ENCODE measurements around the gene EFHC2. TPM values are rescaled to one million over a fixed set of nuclear protein-coding genes. Genes with fewer than 3 reads are reported as not detected.

Gene EFHC2
- total and polyA plus RNA-seq, 10 of the 15 experiments (the other 5 are each of a cell fraction or from before 2014, with no cell fraction given): 0.56 TPM; not detected in 9

DNA sequence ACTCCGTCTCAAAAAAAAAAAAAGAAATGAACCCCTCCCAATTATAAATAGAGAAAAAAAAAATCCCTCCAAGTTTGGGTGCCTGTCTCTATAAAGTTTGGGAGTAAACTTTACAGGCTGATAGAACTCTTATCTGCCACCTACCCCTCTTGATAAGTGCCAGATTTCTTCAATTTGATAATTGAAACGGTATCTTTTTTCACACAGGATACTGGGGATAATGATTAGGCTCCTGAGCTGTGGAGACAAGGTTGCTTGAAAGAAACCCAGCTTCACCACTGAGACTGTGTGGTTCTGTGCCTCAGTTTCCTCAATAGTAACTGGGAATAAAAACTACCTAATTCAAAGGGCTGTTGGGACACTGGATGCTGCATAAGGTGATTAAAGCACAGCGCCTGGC, 606 bp downstream of the EFHC2 start:
- SMC1A ChIA-PET (ENCODE audit: uncharacterized antibody, unreplicated experiment): no interaction called here
- Histone ChIP-seq H3K9me3 (replicated peaks; ENCODE audit: control insufficient read depth, insufficient read depth, low read length) (no peaks in the 10 kb centered on the region), H3K36me3 (ENCODE audit: control insufficient read depth in 2 of 2, insufficient read depth in 2 of 2, low read length in 1 of 2) (no peaks in the 10 kb centered on the region), H3K27me3 (replicated peaks in 1 of 2; ENCODE audit: control insufficient read depth in 2 of 2, insufficient read depth in 2 of 2, low read length in 1 of 2) (no peaks in the 10 kb centered on the region), H3K79me2 (ENCODE audit: control insufficient read depth, insufficient read depth, low read length) (no peaks in the 10 kb centered on the region), H3K4me3 (no peak overlapping the region), H2AFZ (ENCODE audit: control insufficient read depth, low read depth, low read length) (no peak overlapping the region), H4K20me1 (ENCODE audit: control insufficient read depth, insufficient read depth) (no peaks in the 10 kb centered on the region), H3K9ac (ENCODE audit: control insufficient read depth, insufficient read depth, low read length) (no peak overlapping the region), H3K27ac (ENCODE audit: control insufficient read depth, insufficient read depth) (no peak overlapping the region), H3K4me1 (ENCODE audit: control insufficient read depth, insufficient read depth, low read length) (no peaks in the 10 kb centered on the region), H3K4me2 (ENCODE audit: control insufficient read depth, insufficient read depth) (no peak overlapping the region)
- 50% methylated on average over 2 of the region's 3 CpGs for WGBS (ENCODE audit: insufficient coverage, insufficient replicate concordance, low lambda C conversion rate, missing lambda C conversion rate)
- intact Hi-C loops (cut with micrococcal nuclease; ENCODE audit: unreplicated experiment) (no loop called here), in situ Hi-C loops (cut with MboI) (no loop called here)
- DNase-seq (ENCODE audit: low read depth, low spot score) (no peak), FAIRE-seq (no peak), ATAC-seq (no peak)
- TF ChIP-seq, protein P1, sequence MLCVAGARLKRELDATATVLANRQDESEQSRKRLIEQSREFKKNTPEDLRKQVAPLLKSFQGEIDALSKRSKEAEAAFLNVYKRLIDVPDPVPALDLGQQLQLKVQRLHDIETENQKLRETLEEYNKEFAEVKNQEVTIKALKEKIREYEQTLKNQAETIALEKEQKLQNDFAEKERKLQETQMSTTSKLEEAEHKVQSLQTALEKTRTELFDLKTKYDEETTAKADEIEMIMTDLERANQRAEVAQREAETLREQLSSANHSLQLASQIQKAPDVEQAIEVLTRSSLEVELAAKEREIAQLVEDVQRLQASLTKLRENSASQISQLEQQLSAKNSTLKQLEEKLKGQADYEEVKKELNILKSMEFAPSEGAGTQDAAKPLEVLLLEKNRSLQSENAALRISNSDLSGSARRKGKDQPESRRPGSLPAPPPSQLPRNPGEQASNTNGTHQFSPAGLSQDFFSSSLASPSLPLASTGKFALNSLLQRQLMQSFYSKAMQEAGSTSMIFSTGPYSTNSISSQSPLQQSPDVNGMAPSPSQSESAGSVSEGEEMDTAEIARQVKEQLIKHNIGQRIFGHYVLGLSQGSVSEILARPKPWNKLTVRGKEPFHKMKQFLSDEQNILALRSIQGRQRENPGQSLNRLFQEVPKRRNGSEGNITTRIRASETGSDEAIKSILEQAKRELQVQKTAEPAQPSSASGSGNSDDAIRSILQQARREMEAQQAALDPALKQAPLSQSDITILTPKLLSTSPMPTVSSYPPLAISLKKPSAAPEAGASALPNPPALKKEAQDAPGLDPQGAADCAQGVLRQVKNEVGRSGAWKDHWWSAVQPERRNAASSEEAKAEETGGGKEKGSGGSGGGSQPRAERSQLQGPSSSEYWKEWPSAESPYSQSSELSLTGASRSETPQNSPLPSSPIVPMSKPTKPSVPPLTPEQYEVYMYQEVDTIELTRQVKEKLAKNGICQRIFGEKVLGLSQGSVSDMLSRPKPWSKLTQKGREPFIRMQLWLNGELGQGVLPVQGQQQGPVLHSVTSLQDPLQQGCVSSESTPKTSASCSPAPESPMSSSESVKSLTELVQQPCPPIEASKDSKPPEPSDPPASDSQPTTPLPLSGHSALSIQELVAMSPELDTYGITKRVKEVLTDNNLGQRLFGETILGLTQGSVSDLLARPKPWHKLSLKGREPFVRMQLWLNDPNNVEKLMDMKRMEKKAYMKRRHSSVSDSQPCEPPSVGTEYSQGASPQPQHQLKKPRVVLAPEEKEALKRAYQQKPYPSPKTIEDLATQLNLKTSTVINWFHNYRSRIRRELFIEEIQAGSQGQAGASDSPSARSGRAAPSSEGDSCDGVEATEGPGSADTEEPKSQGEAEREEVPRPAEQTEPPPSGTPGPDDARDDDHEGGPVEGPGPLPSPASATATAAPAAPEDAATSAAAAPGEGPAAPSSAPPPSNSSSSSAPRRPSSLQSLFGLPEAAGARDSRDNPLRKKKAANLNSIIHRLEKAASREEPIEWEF (IDR thresholded peaks at IDR 0.05; ENCODE audit: insufficient replicate concordance, low read depth, low read length): no peak
- TF ChIP-seq SP1 (IDR thresholded peaks at IDR 0.05; ENCODE audit: low read depth, low read length) (no peak), KLF5 (IDR thresholded peaks at IDR 0.05; ENCODE audit: partially characterized antibody) (no peak), MTA2 (IDR thresholded peaks at IDR 0.05; ENCODE audit: low read depth) (no peak), TAF1 (IDR thresholded peaks at IDR 0.05; ENCODE audit: borderline replicate concordance, low read depth, low read length) (no peak), SPI1 (IDR thresholded peaks at IDR 0.05; ENCODE audit: borderline replicate concordance, insufficient read depth, low read depth, low read length) (no peak), NR2C1 (IDR thresholded peaks at IDR 0.05) (no peak), BHLHE40 (IDR thresholded peaks at IDR 0.05; ENCODE audit: borderline replicate concordance in 1 of 2, low read depth in 2 of 2, low read length in 1 of 2) (no peak), POLR2AphosphoS2 (IDR thresholded peaks at IDR 0.05; ENCODE audit: low read depth, low read length) (no peak), ZSCAN29 (IDR thresholded peaks at IDR 0.05) (no peak), RBBP5 (conservative IDR thresholded peaks at IDR 0.05) (no peak), JUNB (IDR thresholded peaks at IDR 0.05) (no peak)
- TF ChIP-seq, protein P2, sequence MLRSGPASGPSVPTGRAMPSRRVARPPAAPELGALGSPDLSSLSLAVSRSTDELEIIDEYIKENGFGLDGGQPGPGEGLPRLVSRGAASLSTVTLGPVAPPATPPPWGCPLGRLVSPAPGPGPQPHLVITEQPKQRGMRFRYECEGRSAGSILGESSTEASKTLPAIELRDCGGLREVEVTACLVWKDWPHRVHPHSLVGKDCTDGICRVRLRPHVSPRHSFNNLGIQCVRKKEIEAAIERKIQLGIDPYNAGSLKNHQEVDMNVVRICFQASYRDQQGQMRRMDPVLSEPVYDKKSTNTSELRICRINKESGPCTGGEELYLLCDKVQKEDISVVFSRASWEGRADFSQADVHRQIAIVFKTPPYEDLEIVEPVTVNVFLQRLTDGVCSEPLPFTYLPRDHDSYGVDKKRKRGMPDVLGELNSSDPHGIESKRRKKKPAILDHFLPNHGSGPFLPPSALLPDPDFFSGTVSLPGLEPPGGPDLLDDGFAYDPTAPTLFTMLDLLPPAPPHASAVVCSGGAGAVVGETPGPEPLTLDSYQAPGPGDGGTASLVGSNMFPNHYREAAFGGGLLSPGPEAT (IDR thresholded peaks at IDR 0.05; ENCODE audit: low read depth): no peak
- BruUV-seq (replicated peaks): no TSS peak
- POLR2A ChIA-PET: no interaction called here
- RAD21 ChIA-PET (ENCODE audit: unreplicated experiment): interaction anchor here (0.7 kb wide), 1 partner anchor 844 kb away, joined by 4 read pairs; no protein-coding TSS in a partner anchor
- CTCF ChIA-PET: no interaction called here

Data from GM12878 (cell line).